ENCODE data around the gene ARHGAP19. TPM values are rescaled to one million over a fixed set of nuclear protein-coding genes. Genes with fewer than 3 reads are reported as not detected.
"Not testable (repeated sequence)": the region's sequence is repeated elsewhere in the genome, so short reads cannot be mapped to it uniquely, and the experiment has no call there.

The ARHGAP19 gene
- total and polyA plus RNA-seq, 9 of the 15 experiments (the other 6 are each of a cell fraction or from before 2014, with no cell fraction given): 14.8 to 49.5 (median 26.8) TPM

- BruUV-seq (replicated peaks); in situ Hi-C loops (cut with MboI); CTCF ChIA-PET (ENCODE audit: low intra/inter-chr PET ratio); H3K4me1 ChIP-seq (replicated peaks in 1 of 2; ENCODE audit: control insufficient read depth in 2 of 2, insufficient read depth in 2 of 2, low read length in 2 of 2); H3K9me1 ChIP-seq (ENCODE audit: control insufficient read depth, insufficient read depth, low read length); FAIRE-seq; H3K27me3 ChIP-seq (ENCODE audit: control insufficient read depth in 2 of 2, insufficient read depth in 2 of 2, low read length in 2 of 2); H4K20me1 ChIP-seq (replicated peaks; ENCODE audit: control insufficient read depth, insufficient read depth, low read length); H3K9me3 ChIP-seq (replicated peaks; ENCODE audit: control insufficient read depth, insufficient read depth, low read depth, low read length): not testable (repeated sequence)
- ATAC-seq: peak; percentile 22
- Histone ChIP-seq H3K27ac (ENCODE audit: extremely low read depth, low read depth, low read length) (peak overlapping the region; percentile 89), H3K79me2 (ENCODE audit: control insufficient read depth, insufficient read depth, low read length) (peaks cover 51% of the 10 kb centered on the region), H3K9ac (ENCODE audit: insufficient read depth in 1 of 2, low read depth in 2 of 2, low read length in 2 of 2) (peak overlapping the region; percentile 81 to 86; a peak in 3 of 4 replicates), H3K4me3 (peak overlapping the region; percentile 78), H3K4me2 (ENCODE audit: insufficient read depth, low read length) (peak overlapping the region; percentile 93), H3K36me3 (ENCODE audit: control insufficient read depth, insufficient read depth, low read length) (peaks cover 13% of the 10 kb centered on the region; the same call in 1 of the 3 replicates), H2AFZ (ENCODE audit: low read depth, low read length) (0 out of 2 replicates have a peak overlapping the region, but pooled peaks have one; percentile 51)
- peak in 1 of 4 experiments; percentile 52 for DNase-seq (ENCODE audit: extremely low read depth in 1 of 4, low spot score in 3 of 4)
- 50% methylated on average over 17 of the region's 17 CpGs for WGBS (ENCODE audit: insufficient coverage, low coverage, missing lambda C conversion rate)
- POLR2A ChIA-PET: interaction anchor here (1.3 to 2.7 kb wide), 4 partner anchors 9 to 41 kb away, joined by 4 to 19 read pairs (median 6); no protein-coding TSS in a partner anchor
- TF ChIP-seq RBFOX2 (IDR thresholded peaks at IDR 0.05; ENCODE audit: low read depth, low read length) (peak; percentile 15; the same call in 1 of the 2 replicates), POLR2A (conservative IDR thresholded peaks at IDR 0.05) (peak; percentile 86), YY1 (IDR thresholded peaks at IDR 0.05; ENCODE audit: borderline replicate concordance in 1 of 3, control insufficient read depth in 1 of 3, extremely low read depth in 1 of 3, insufficient read depth in 3 of 3, insufficient read length in 1 of 3, insufficient replicate concordance in 2 of 3, low read depth in 1 of 3, low read length in 2 of 3) (peak in 1 of 3 experiments; percentile 21), TAF9B (IDR thresholded peaks at IDR 0.05; ENCODE audit: partially characterized antibody) (peak; percentile 23), MAFF (IDR thresholded peaks at IDR 0.05; ENCODE audit: low read length) (peak; percentile 35; the same call in 1 of the 2 replicates), TBP (optimal IDR thresholded peaks at IDR 0.05; ENCODE audit: low read depth, low read length) (peak; percentile 17), POLR2G (IDR thresholded peaks at IDR 0.05; ENCODE audit: low read depth, low read length) (0 out of 2 replicates have a peak, but pooled peaks have one; percentile 27), POLR2AphosphoS5 (IDR thresholded peaks at IDR 0.05; ENCODE audit: control insufficient read depth, insufficient read depth, low read depth, low read length) (peak; percentile 63; the same call in 1 of the 2 replicates), POLR2B (IDR thresholded peaks at IDR 0.05; ENCODE audit: low read depth, partially characterized antibody) (peak; percentile 65), MAFG (tag; conservative IDR thresholded peaks at IDR 0.05) (peak; percentile 59), KDM5B (IDR thresholded peaks at IDR 0.05; ENCODE audit: insufficient replicate concordance, low read depth, low read length) (peak; percentile 45), C11orf30 (IDR thresholded peaks at IDR 0.05; ENCODE audit: low read depth) (peak; percentile 84), ZNF316 (IDR thresholded peaks at IDR 0.05) (peak; percentile 90), SUPT5H (IDR thresholded peaks at IDR 0.05) (peak; percentile 78), POLR2H (tag; IDR thresholded peaks at IDR 0.05; ENCODE audit: low read depth) (peak; percentile 75)
- intact Hi-C loops (cut with micrococcal nuclease): loop anchor here (5.0 kb wide), 1 partner anchor 42 kb away; the partner anchor contains the start of gene FRAT2
Measured at GRCh38 chr10:97290576-97291356, 1.7 kb downstream of the ARHGAP19 start.

Measured in K562 (cell line).